Amygdala (tissue), 56 donors: Measurements from ENCODE around the gene TEX55.
"Not testable (repeated sequence)": the region's sequence is repeated elsewhere in the genome, so short reads cannot be mapped to it uniquely, and the experiment has no call there.

Experiments
- DNase-seq, 56 donors: peaks; one replicate each; lab custom pipeline; 2025; lab: John Stamatoyannopoulos, UW

TEX55 gene

GRCh38 chr3:119145500-119146167 lies at the start of gene TEX55:
TEX55 (plus strand) TSS chr3:119146165; CDS start chr3:119146190, 25 bp downstream.
- peak in 4 of 56 donors; percentile 0 to 5 (median 0) for DNase-seq

GRCh38 chr3:119098003-119098402 lies 48.0 kb upstream of the TEX55 start:
- DNase-seq = no peak

GRCh38 chr3:119098619-119099222 lies 47.2 kb upstream of the TEX55 start:
- peak in 3 of 56 donors; percentile 0 to 41 (median 0) for DNase-seq

GRCh38 chr3:119099785-119100184 lies 46.2 kb upstream of the TEX55 start:
- DNase-seq = no peak

GRCh38 chr3:119104031-119104430 lies 41.9 kb upstream of the TEX55 start:
- DNase-seq = no peak

- DNase-seq = not testable (repeated sequence)
These were observed 27.6 kb upstream of the TEX55 start for GRCh38 chr3:119118330-119118729.

DNA sequence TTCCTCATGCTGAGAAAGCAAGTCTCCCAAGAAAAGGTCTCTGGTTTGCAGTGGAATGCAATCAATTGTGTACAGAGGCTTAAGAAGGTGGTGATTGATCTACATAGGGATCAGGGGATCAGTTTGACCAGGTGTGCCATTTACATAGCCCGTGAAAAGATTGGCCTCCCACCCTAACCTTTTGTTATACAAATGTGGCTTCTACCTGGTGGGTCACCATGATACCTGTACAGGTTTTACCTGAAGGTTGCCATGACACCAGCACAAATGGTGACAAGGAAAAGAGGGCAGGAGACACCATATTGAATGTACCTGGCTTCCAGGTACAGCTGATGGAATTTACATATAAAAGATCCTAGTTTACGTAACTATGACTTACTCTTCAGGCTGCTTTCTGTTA lies 25.5 kb upstream of the TEX55 start:
- no peak for DNase-seq

GRCh38 chr3:119122350-119122749 lies 23.6 kb upstream of the TEX55 start:
- no peak for DNase-seq

- no peak for DNase-seq
These were observed 20.6 kb upstream of the TEX55 start for GRCh38 chr3:119125342-119125741.

DNA sequence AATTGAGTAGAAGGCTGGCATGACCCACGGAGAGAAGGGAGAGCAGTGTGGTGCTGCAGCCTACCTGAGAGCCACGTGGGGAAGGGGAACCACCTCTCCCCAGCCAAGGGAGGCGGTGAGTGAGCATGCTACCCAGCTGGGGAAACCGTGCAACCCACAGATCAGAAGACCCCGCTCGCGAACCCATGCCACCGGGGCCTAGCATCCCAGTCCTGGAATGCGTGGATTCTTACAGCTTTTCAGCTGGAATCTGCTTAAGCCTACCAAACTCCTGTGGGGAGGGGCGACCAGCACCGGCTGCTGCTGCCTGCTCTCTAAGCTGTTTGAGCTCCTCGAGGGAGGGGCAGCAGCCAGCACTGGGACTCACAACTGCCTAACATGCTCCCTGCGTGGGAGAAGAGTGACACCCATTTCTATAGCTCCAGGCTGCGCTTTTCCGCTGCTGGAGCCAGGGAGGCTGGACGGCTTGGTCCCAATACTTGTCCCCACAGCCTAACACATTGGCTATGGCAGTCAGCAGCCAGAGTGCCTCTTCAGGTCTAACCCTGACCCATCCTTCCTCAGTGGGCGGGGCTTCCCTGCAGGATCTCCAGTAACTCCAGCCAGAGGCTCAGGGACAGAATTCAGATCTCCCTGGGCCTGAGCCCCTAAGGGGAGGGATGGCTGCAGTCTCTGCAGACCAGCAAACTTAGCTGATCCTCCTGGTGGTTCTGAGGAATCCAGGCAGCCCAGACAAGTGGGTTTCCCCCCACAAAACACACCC lies 20.0 kb upstream of the TEX55 start:
- DNase-seq = no peak

GRCh38 chr3:119130291-119130690 lies 15.7 kb upstream of the TEX55 start:
- DNase-seq = not testable (repeated sequence)

GRCh38 chr3:119132291-119132690 lies 13.7 kb upstream of the TEX55 start:
- not testable (repeated sequence) for DNase-seq

DNA sequence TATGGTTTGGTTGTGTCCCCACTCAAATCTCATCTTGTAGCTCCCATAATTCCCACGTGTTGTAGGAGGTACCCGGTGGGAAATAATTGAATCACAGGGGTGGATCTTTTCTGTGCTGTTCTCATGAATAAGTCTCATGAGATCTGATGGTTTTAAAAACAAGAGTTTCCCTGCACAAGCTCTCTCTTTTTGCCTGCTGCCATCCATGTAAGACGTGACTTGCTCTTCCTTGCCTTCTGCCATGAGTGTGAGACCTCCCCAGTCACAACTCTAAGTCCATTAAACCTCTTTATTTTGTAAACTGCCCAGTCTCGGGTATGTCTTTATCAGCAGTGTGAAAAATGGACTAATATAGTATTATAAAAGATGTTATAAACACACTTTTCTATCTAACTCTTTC lies 6.6 kb upstream of the TEX55 start:
- not testable (repeated sequence) for DNase-seq

- DNase-seq = no peak
These were observed 5.5 kb upstream of the TEX55 start for GRCh38 chr3:119140466-119140865.

DNA sequence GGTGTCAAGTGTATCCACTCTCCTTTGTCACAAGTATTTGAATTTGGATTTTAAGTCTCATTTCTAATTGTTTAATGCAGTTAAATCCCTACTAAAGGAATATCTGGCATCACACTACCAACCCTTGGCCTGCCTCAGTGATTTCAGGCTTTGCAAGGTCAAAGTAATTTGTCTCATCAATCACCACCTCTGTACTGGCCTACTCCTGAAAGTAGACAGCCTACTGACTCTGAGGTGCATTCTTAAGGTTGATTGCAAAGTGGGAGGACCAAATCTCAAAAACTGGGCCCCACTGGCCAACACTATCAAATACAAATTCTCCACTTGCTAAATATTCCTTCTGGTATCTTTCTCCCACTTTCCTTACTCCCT lies 851 bp upstream of the TEX55 start:
- DNase-seq = no peak

- no peak for DNase-seq
These were observed 812 bp downstream of the TEX55 start for GRCh38 chr3:119146578-119147375.

DNA sequence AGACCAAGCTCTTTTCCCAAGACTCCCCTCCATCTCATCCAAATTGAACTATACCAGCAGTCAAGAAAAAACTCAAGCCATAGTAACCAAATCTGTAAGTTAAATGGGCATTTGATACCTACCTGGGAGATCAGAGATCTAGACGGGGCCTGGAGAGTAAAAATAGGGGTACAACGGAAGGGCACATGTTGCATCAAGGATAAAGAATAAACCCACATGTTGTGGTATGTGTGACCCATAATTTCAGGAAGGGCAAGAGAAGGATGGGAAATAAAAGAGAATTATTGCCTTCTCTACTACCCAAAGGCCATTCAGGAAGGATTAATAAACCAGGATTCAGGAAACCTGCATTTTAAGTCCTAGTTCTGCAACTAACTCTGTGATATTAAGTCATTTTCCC lies 1.5 kb downstream of the TEX55 start:
- no peak for DNase-seq

DNA sequence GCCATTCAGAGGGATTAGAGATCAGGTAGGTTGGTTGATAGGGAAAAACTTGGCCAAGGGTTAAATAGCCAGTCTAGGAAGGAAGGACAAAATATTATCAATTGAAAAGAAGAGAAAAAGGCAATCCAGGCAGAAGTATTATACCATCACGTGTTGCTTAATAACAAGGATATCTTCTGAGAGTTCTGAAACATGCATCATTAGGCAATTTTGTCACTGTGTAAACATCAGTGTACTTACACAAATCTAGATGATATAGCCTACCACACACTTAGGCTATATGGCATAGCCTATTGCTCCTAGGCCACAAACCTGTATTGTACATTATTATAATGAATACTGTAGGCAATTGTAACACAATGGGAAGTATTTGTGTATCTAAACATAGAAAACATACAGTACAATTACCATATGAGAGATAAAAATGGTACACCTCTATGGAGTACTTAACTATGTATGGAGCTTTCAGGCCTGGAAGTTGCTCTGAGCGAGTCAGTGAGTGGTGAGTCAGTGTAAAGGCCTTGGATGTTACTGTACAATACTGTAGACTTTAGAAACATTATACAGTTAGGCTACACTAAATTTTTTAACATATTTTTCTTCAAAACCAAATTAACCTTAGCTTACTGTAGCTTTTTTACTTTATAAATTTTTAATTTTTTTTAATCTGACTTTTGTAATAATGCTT lies 2.7 kb downstream of the TEX55 start:
- DNase-seq = no peak

- DNase-seq = no peak
These were observed 3.5 kb downstream of the TEX55 start for GRCh38 chr3:119149484-119149883.

DNA sequence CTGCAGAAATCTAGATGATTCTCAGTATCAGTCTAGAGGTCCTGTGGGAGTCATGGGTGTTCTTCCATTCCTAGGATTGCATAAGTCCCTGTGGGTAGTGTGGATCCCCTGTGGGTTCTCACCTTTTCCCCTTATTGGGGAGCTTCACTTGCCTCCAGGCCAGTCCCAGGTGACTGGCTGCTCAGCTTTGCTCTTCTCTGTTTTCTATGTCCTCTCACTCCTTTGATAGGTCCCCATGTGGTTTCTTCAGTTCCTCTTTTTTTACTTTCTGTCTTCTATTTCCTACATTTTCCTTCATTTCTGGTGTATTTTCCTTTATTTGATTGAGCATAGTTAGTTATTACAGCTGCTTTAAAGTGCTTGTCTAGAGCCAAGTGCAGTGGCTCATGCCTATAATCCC lies 10.9 kb downstream of the TEX55 start:
- DNase-seq = no peak
